ENCODE results near the gene SYT1. TPM values are rescaled to one million over a fixed set of nuclear protein-coding genes. Genes with fewer than 3 reads are reported as not detected.
"Not testable (repeated sequence)": the region's sequence is repeated elsewhere in the genome, so short reads cannot be mapped to it uniquely, and the experiment has no call there.

SYT1 gene
- total RNA-seq, 1 experiment from 2014 or later = not detected

DNA sequence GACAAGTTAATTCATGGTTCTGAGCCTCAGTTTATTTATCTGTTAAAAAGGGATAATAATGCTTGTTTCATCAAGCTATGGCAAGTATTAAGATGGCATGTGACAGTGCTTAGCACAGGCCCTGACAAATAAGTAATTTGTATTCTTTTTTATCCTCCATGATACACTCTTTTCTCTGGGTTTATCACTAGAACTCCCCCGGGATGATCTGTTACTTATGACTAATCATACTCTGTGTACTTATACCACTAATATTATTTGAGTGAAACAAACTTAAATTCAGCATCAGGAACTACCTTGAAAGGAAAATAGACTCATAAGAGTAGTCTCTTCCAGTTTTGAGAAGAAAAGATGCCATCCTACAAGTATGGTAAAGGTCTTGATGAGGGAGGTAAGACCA is 542.4 kb downstream of the SYT1 start:
- in situ Hi-C loops (cut with HindIII; ENCODE audit: low sequenced_read_pairs) = no loop called here
- no peak for DNase-seq (ENCODE audit: low spot score)

- in situ Hi-C loops (cut with HindIII; ENCODE audit: low sequenced_read_pairs) = no loop called here
- DNase-seq (ENCODE audit: low spot score) = peak; percentile 69
Observed at GRCh38 chr12:79407671-79408622, 543.4 kb downstream of the SYT1 start.

DNA sequence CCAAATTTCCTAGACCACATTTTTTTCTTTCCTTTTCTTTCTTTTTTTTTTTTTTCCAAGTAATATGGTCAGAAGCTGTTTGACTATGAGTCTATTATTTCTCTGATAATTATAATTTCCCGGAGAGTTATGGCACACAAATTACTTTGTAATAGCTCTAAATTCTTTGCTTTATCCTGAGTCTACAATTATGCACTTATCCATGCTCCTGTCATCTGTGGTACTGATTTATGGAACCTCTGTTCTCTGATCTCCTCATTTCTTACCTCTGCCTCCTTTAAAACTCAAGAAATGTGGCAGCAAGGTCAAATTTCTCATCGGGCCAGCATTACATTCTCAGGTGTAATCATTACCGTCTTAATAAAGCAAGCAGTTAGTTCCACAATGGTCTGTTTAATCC is 544.1 kb downstream of the SYT1 start:
- in situ Hi-C loops (cut with HindIII; ENCODE audit: low sequenced_read_pairs) = no loop called here

GRCh38 chr12:79409562-79409961 is 545.0 kb downstream of the SYT1 start:
- in situ Hi-C loops (cut with HindIII; ENCODE audit: low sequenced_read_pairs) = no loop called here
- DNase-seq (ENCODE audit: low spot score) = peak; percentile 65

More for the DNA sequence above, 544.1 kb downstream of the SYT1 start:
- no peak for DNase-seq (ENCODE audit: low spot score)

DNA sequence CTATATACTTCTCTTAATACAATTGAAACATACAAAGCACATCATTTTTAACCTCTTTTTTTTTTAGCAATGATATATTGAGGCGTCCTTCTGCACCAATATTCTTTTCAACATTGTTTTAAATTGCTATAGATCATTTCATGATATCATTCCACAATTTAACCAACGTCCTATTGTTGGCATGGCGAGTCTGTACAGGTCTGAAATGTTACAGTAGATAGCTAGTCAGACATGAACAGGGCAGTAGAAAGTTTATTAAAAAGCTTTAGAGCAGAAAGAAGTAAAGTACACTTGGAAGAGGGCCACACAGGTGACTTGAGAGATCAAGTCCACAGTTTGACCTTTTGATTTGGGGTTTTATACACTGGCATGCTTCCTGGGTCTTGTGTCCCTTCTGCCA is 547.2 kb downstream of the SYT1 start:
- no peak for DNase-seq (ENCODE audit: low spot score)
- in situ Hi-C loops (cut with HindIII; ENCODE audit: low sequenced_read_pairs) = no loop called here

DNA sequence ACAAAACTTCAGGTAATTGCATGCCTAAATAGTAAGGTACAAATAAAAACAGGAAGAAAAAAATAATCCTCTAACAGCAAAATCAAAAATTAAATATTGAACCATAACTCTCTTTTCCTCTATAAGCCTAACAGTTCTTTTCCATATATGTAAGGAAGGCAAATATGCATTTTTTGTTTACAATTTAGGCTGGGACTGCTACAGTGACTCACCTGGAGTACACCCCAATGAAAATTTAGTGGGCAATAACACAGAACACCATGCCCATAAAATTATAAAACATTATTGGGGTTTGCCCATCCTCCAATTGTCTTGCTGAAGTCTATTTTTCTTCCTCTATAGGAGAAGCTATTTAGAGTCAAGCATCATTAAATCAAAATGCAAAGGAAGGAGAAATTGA is 549.2 kb downstream of the SYT1 start:
- DNase-seq (ENCODE audit: low spot score) = no peak
- in situ Hi-C loops (cut with HindIII; ENCODE audit: low sequenced_read_pairs) = no loop called here

DNA sequence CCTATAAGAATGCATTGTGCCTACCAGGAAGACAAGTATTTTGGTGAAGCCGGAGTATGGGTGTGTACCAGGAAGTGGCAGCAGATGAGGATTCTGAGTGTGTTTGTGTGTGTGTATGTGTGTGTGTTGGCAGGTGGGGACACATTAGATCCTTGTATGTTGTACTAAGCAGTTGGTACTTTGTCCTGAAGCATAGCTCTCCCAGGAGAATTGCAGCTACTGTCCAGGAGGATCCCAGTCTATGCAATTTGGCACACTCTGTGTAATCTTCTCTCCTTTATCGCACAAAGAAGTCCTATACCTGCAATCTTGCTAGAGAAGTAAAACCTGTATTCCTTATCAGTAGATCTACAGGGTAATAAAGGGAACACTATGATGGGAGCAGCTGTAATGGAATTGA is 549.7 kb downstream of the SYT1 start:
- in situ Hi-C loops (cut with HindIII; ENCODE audit: low sequenced_read_pairs) = no loop called here
- DNase-seq (ENCODE audit: low spot score) = no peak

GRCh38 chr12:79415321-79415720 is 550.7 kb downstream of the SYT1 start:
- no peak for DNase-seq (ENCODE audit: low spot score)
- in situ Hi-C loops (cut with HindIII; ENCODE audit: low sequenced_read_pairs) = no loop called here

- in situ Hi-C loops (cut with HindIII; ENCODE audit: low sequenced_read_pairs) = no loop called here
- no peak for DNase-seq (ENCODE audit: low spot score)
Observed at GRCh38 chr12:79415746-79416435, 551.3 kb downstream of the SYT1 start.

- peak; percentile 76 for DNase-seq (ENCODE audit: low spot score)
Observed at GRCh38 chr12:79420146-79420618, 555.6 kb downstream of the SYT1 start.

DNA sequence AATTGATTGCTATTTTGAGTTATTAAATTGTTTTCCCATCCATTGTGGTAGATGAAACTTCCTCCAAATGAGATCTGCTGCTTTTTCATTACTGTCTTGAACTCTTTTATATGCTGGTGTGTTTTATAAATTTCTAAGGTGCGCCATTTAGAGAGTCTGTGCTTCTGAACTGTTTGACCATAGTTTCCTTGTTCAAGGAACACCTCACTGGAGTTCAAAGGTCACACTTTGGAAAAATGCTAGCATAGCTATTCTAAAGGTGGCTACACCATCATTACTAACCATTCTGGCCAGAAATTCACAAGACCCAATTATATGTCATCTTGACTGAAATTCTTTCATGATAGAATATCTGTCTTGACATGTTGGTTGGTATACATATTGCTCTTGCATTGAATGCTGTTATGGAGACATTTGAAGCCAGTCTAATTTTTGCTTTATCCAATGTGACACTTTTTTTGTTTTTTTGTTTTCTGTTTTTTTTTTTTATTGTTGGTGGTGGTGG is 556.7 kb downstream of the SYT1 start:
- in situ Hi-C loops (cut with HindIII; ENCODE audit: low sequenced_read_pairs) = no loop called here
- no peak for DNase-seq (ENCODE audit: low spot score)

More at GRCh38 chr12:79420146-79420618, 555.6 kb downstream of the SYT1 start:
- in situ Hi-C loops (cut with HindIII; ENCODE audit: low sequenced_read_pairs) = no loop called here

DNA sequence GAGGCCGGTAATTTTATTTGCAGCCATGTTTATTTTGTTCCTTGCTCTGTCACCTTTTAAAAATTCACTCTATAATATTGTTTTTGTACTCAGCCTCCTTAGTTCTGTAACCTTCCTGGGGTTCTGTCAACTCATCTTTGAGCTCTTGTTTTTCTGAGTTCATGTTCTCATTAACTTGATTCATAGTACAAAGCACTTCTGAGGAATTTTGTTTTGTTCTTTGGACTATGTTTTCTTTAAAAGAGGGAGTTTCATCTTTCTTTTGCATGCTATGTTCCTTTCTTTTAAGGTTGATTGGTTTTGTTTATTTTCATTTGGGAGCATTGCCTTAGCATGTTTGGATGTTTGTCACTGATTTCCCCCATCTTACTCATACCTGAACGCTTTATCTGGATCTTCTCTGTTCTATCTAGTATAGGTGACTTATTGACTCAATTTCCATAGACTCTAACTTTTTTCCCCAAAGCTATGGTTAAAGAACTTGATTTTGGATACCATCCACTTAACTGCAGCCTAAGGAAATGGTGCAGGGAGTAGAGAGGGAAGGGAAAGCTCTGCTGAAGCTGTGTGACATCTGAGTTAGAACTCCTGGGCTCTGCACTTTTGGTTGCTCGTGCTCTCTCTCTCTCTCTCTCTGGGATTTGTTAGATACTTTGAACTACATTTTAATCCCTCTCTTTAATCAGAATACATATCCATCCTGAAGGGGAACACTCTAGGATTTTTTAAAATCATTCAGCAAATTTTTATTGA is 557.7 kb downstream of the SYT1 start:
- peak; percentile 56 for DNase-seq (ENCODE audit: low spot score)
- in situ Hi-C loops (cut with HindIII; ENCODE audit: low sequenced_read_pairs) = no loop called here

GRCh38 chr12:79423560-79423959 is 559.0 kb downstream of the SYT1 start:
- in situ Hi-C loops (cut with HindIII; ENCODE audit: low sequenced_read_pairs) = no loop called here
- DNase-seq (ENCODE audit: low spot score) = peak; percentile 58

- peak; percentile 74 for DNase-seq (ENCODE audit: low spot score)
- in situ Hi-C loops (cut with HindIII; ENCODE audit: low sequenced_read_pairs) = no loop called here
Observed at GRCh38 chr12:79424109-79424721, 559.6 kb downstream of the SYT1 start.

- in situ Hi-C loops (cut with HindIII; ENCODE audit: low sequenced_read_pairs) = no loop called here
- no peak for DNase-seq (ENCODE audit: low spot score)
Observed at GRCh38 chr12:79426121-79426520, 561.5 kb downstream of the SYT1 start.

DNA sequence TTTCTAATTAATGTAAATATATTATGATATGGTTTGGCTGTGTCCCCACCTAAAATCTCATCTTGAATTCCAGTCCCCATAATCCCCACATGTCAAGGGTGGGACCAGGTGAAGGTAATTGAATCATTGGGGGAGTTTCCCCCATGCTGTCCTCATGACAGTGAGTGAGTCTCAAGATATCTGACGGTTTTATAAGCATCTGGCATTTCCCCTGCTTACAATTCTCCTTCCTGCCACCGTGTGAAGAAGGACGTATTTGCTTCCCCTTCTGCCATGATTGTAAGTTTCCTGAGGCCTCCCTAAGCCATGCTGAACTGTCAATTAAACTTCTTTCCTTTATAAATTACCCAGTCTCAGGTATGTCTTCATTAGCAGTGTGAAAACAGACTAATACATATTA is 562.2 kb downstream of the SYT1 start:
- in situ Hi-C loops (cut with HindIII; ENCODE audit: low sequenced_read_pairs); DNase-seq (ENCODE audit: low spot score): not testable (repeated sequence)

- no peak for DNase-seq (ENCODE audit: low spot score)
- in situ Hi-C loops (cut with HindIII; ENCODE audit: low sequenced_read_pairs) = no loop called here
Observed at GRCh38 chr12:79433465-79434072, 569.0 kb downstream of the SYT1 start.

- DNase-seq (ENCODE audit: low spot score) = no peak
- in situ Hi-C loops (cut with HindIII; ENCODE audit: low sequenced_read_pairs) = no loop called here
Observed at GRCh38 chr12:79434561-79434960, 570.0 kb downstream of the SYT1 start.

DNA sequence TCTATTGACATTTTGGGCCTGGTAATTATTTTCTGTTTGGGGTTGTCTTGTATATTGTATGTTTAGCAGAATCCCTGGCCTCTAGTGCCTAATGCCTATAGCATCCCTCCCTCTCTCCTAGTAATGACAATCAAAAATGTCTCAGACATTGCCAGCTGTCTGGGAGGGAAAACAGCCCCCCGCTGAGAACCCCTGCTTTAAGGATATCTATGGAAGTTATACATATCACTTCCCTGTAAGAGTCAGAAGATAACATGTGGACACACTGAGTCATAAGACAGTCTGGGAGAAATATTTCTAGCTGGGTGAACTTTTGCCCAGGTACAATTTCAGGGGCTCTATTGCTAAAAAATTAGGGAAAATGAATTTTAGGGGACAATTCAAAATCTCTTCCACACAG is 571.2 kb downstream of the SYT1 start:
- in situ Hi-C loops (cut with HindIII; ENCODE audit: low sequenced_read_pairs) = no loop called here
- DNase-seq (ENCODE audit: low spot score) = no peak
